ENCODE results near the gene CLCN4. TPM values are rescaled to one million over a fixed set of nuclear protein-coding genes. Genes with fewer than 3 reads are reported as not detected.

Gene CLCN4
- total and polyA plus RNA-seq, 2 of the 8 experiments (the other 6 are each of a cell fraction or from before 2014, with no cell fraction given): 3.3 to 11.2 TPM

- H4K8ac ChIP-seq (ENCODE audit: extremely low read depth, insufficient read depth, low read length): no peak overlapping the region
- H2BK120ac ChIP-seq (replicated peaks; ENCODE audit: low read depth, low read length): no peak overlapping the region
- no peak overlapping the region for H2BK20ac ChIP-seq (ENCODE audit: low read length)
- no peaks in the 10 kb centered on the region for H3K36me3 ChIP-seq (ENCODE audit: control insufficient read depth in 2 of 4, insufficient read depth in 4 of 4, low read length in 3 of 4)
- H3K79me2 ChIP-seq (ENCODE audit: control insufficient read depth in 1 of 2, insufficient read depth in 2 of 2, low read length in 2 of 2): no peaks in the 10 kb centered on the region
- H3K79me1 ChIP-seq (ENCODE audit: low read depth, low read length): no peaks in the 10 kb centered on the region
- no peak overlapping the region for H3K4ac ChIP-seq (replicated peaks; ENCODE audit: insufficient read length, low read depth, low read length)
- H3K18ac ChIP-seq (ENCODE audit: extremely low read depth, low read length): no peak overlapping the region
- ChIA-PET POLR2A (ENCODE audit: partially characterized antibody) (no interaction called here), CTCF (ENCODE audit: partially characterized antibody) (interaction anchor here (1.3 kb wide), 1 partner anchor 52 kb away, joined by 3 read pairs; no protein-coding TSS in a partner anchor)
- H3K4me1 ChIP-seq (replicated peaks in 1 of 4; ENCODE audit: control insufficient read depth in 3 of 4, insufficient read depth in 4 of 4, low read length in 3 of 4): no peaks in the 10 kb centered on the region
- no peak overlapping the region for H4K5ac ChIP-seq (ENCODE audit: insufficient read length, low read depth, low read length)
- no peak overlapping the region for H2BK12ac ChIP-seq (ENCODE audit: low read depth, low read length)
- H3K27ac ChIP-seq (ENCODE audit: low read depth, low read length): no peak overlapping the region
- H2AK5ac ChIP-seq (ENCODE audit: low read depth, low read length): no peak overlapping the region
- H3K4me3 ChIP-seq (ENCODE audit: extremely low read depth in 1 of 4, insufficient read depth in 2 of 4, low read depth in 3 of 4, low read length in 4 of 4): no peak overlapping the region
- no peak overlapping the region for H3K23ac ChIP-seq (ENCODE audit: insufficient read length)
- H2AFZ ChIP-seq (ENCODE audit: low read length): no peak overlapping the region
- no peaks in the 10 kb centered on the region for H3K27me3 ChIP-seq (replicated peaks in 1 of 4; ENCODE audit: control insufficient read depth in 3 of 4, extremely low read depth in 1 of 4, insufficient read depth in 3 of 4, low read length in 3 of 4)
- no peaks in the 10 kb centered on the region for H4K20me1 ChIP-seq (replicated peaks in 1 of 2; ENCODE audit: control insufficient read depth in 1 of 2, insufficient read depth in 2 of 2, low read length in 2 of 2)
- no peak overlapping the region for H2BK15ac ChIP-seq (ENCODE audit: low read length)
- H3K23me2 ChIP-seq (ENCODE audit: low read depth, low read length): no peaks in the 10 kb centered on the region
- H3K56ac ChIP-seq (replicated peaks; ENCODE audit: insufficient read length, low read depth, low read length): no peak overlapping the region
- 91% methylated on average over 5 of the region's 5 CpGs; no CpG with 5 or more reads in 1 of the 2 experiments for WGBS, 2 experiments (ENCODE audit: extremely low coverage in 1 of 2, insufficient coverage in 1 of 2, insufficient read length in 1 of 2, insufficient replicate concordance in 2 of 2, low coverage in 1 of 2, low lambda C conversion rate in 2 of 2, missing lambda C conversion rate in 1 of 2)
- no peak overlapping the region for H2BK5ac ChIP-seq (ENCODE audit: low read depth, low read length)
- DNase-seq (ENCODE audit: low read depth in 1 of 2, low spot score in 2 of 2): no peak
- no peak for FAIRE-seq
- H3K9me3 ChIP-seq (ENCODE audit: insufficient read depth in 2 of 2, low read depth in 1 of 2, low read length in 1 of 2): no peaks in the 10 kb centered on the region
- H4K91ac ChIP-seq (replicated peaks; ENCODE audit: insufficient read length, low read length): no peak overlapping the region
- no peak overlapping the region for H3K14ac ChIP-seq (ENCODE audit: insufficient read length)
- H3K4me2 ChIP-seq (ENCODE audit: insufficient read depth in 1 of 2, low read depth in 2 of 2, low read length in 2 of 2): no peak overlapping the region
- H3K9ac ChIP-seq (replicated peaks in 1 of 4; ENCODE audit: extremely low read depth in 1 of 4, low read depth in 3 of 4, low read length in 3 of 4): no peak overlapping the region
- no peak for TF ChIP-seq RXRA (IDR thresholded peaks at IDR 0.05; ENCODE audit: insufficient read depth, low read depth, low read length)
- no peak for TF ChIP-seq BRCA1 (IDR thresholded peaks at IDR 0.05; ENCODE audit: low read depth, low read length)
- TF ChIP-seq EP300 (IDR thresholded peaks at IDR 0.05; ENCODE audit: borderline replicate concordance in 1 of 2, low read depth in 2 of 2, low read length in 2 of 2): no peak
- no peak for TF ChIP-seq HDAC2 (IDR thresholded peaks at IDR 0.05; ENCODE audit: borderline replicate concordance in 1 of 2, low read depth in 2 of 2, low read length in 2 of 2)
- TF ChIP-seq YY1 (IDR thresholded peaks at IDR 0.05; ENCODE audit: low read depth, low read length): no peak
- TF ChIP-seq NRF1 (IDR thresholded peaks at IDR 0.05; ENCODE audit: low read depth, low read length): no peak
- TF ChIP-seq SIRT6 (IDR thresholded peaks at IDR 0.05; ENCODE audit: low read length): no peak
Measured at GRCh38 chrX:10242026-10242425, 85.3 kb downstream of the CLCN4 start.
